ENCODE data around the gene CEMP1. TPM values are rescaled to one million over a fixed set of nuclear protein-coding genes. Genes with fewer than 3 reads are reported as not detected.

CEMP1 gene
- total and polyA plus RNA-seq, 2 experiments from 2014 or later: 0.31 to 7.5 TPM

- H3K36me3 ChIP-seq (ENCODE audit: insufficient read depth): no peaks in the 10 kb centered on the region
- ATAC-seq: no peak
- no peaks in the 10 kb centered on the region for H3K9me2 ChIP-seq (ENCODE audit: insufficient read depth)
- H3K4me2 ChIP-seq: no peak overlapping the region
- H3K27me3 Mint-ChIP-seq (ENCODE audit: insufficient read depth, low read depth, poor library complexity): peaks cover 17% of the 10 kb centered on the region
- no peak overlapping the region for H3K27ac ChIP-seq (ENCODE audit: low read depth)
- H3K4me3 ChIP-seq: no peak overlapping the region
- peaks cover 20% of the 10 kb centered on the region for H3K4me1 Mint-ChIP-seq
- no peak for TF ChIP-seq ZNF462 (CRISPR knock-in tag; IDR thresholded peaks at IDR 0.05)
- no peak for TF ChIP-seq ZNF331 (CRISPR knock-in tag; IDR thresholded peaks at IDR 0.05; ENCODE audit: low read depth)
- no peak for TF ChIP-seq JUNB (IDR thresholded peaks at IDR 0.05; ENCODE audit: unreplicated experiment)
- no peak for TF ChIP-seq STAT1 (IDR thresholded peaks at IDR 0.05; ENCODE audit: unreplicated experiment)
- no peak for TF ChIP-seq NANOG (IDR thresholded peaks at IDR 0.05; ENCODE audit: borderline replicate concordance)
- no peak for TF ChIP-seq EZH2 (IDR thresholded peaks at IDR 0.05; ENCODE audit: low read depth, unreplicated experiment)
- TF ChIP-seq POLR2AphosphoS5 (IDR thresholded peaks at IDR 0.05; ENCODE audit: low read depth): no peak
- TF ChIP-seq ETS1 (IDR thresholded peaks at IDR 0.05): no peak
- TF ChIP-seq ZNF114 (CRISPR knock-in tag; IDR thresholded peaks at IDR 0.05): no peak
- no peak for TF ChIP-seq EZH2phosphoT487 (IDR thresholded peaks at IDR 0.05; ENCODE audit: unreplicated experiment)
- no peak for TF ChIP-seq REST (IDR thresholded peaks at IDR 0.05; ENCODE audit: unreplicated experiment)
- no peak for TF ChIP-seq CTCF (conservative IDR thresholded peaks at IDR 0.05; ENCODE audit: low read depth in 2 of 2)
- no peak for TF ChIP-seq CREB1 (CRISPR knock-in tag; IDR thresholded peaks at IDR 0.05; ENCODE audit: low read depth)
- H3F3A ChIP-seq (replicated peaks; ENCODE audit: low read depth): no peaks in the 10 kb centered on the region
- H3K27ac Mint-ChIP-seq: no peak overlapping the region
- H3K27me3 ChIP-seq (ENCODE audit: insufficient read depth): no peaks in the 10 kb centered on the region
- H3K79me2 ChIP-seq (replicated peaks; ENCODE audit: insufficient read depth): 0 out of 2 replicates have a peak, but pooled peaks cover 3% of the 10 kb centered on the region
- no peak for DNase-seq (ENCODE audit: low spot score)
- no peak overlapping the region for H2AFZ ChIP-seq
- no peaks in the 10 kb centered on the region; the same call in 1 of the 3 replicates for H3K36me3 Mint-ChIP-seq (ENCODE audit: low read depth)
- H3K4me1 ChIP-seq (ENCODE audit: insufficient read depth): no peaks in the 10 kb centered on the region
- H3K9me3 Mint-ChIP-seq: no peaks in the 10 kb centered on the region
- H3K4me3 Mint-ChIP-seq: no peak overlapping the region; the same call in 2 of the 3 replicates
- peaks cover 10% of the 10 kb centered on the region; the same call in 1 of the 2 replicates for H4K20me1 ChIP-seq (replicated peaks; ENCODE audit: insufficient read depth)
Measured at GRCh38 chr16:2482708-2483534, 48.3 kb downstream of the CEMP1 start.

Measured in GM23338 (cell line).